ENCODE data around the gene ZSCAN20.

ZSCAN20 gene

GRCh38 chr1:33472269-33472980, at the start of gene ZSCAN20:
ZSCAN20 (plus strand) TSS chr1:33472645; CDS start chr1:33479289, 6,644 bp downstream.
- DNase-seq (ENCODE audit: low read depth), result peak; percentile 80

- DNase-seq (ENCODE audit: low read depth), result no peak
Observed at GRCh38 chr1:33424205-33424604, 48.2 kb upstream of the ZSCAN20 start.

GRCh38 chr1:33424610-33425009, 47.8 kb upstream of the ZSCAN20 start:
- DNase-seq (ENCODE audit: low read depth), result no peak

GRCh38 chr1:33425900-33426299, 46.5 kb upstream of the ZSCAN20 start:
- DNase-seq (ENCODE audit: low read depth), result no peak

- no peak for DNase-seq (ENCODE audit: low read depth)
Observed at GRCh38 chr1:33426916-33427315, 45.5 kb upstream of the ZSCAN20 start.

GRCh38 chr1:33428661-33429060, 43.8 kb upstream of the ZSCAN20 start:
- DNase-seq (ENCODE audit: low read depth), result no peak

- no peak for DNase-seq (ENCODE audit: low read depth)
Observed at GRCh38 chr1:33429332-33429731, 43.1 kb upstream of the ZSCAN20 start.

- DNase-seq (ENCODE audit: low read depth), result peak; percentile 2
Observed at GRCh38 chr1:33429856-33430691, 42.4 kb upstream of the ZSCAN20 start.

GRCh38 chr1:33430692-33431593, 41.5 kb upstream of the ZSCAN20 start, which contains the start of gene PHC2:
PHC2 (minus strand) TSS chr1:33431095; CDS start chr1:33375539, 55,556 bp downstream.
- DNase-seq (ENCODE audit: low read depth), result peak; percentile 89

GRCh38 chr1:33433509-33434362, 38.7 kb upstream of the ZSCAN20 start:
- DNase-seq (ENCODE audit: low read depth), result no peak

- DNase-seq (ENCODE audit: low read depth), result no peak
Observed at GRCh38 chr1:33434363-33434750, 38.1 kb upstream of the ZSCAN20 start.

- no peak for DNase-seq (ENCODE audit: low read depth)
Observed at GRCh38 chr1:33435096-33435820, 37.2 kb upstream of the ZSCAN20 start.

- DNase-seq (ENCODE audit: low read depth), result no peak
Observed at GRCh38 chr1:33436557-33437285, 35.7 kb upstream of the ZSCAN20 start.

- DNase-seq (ENCODE audit: low read depth), result no peak
Observed at GRCh38 chr1:33438364-33439160, 33.9 kb upstream of the ZSCAN20 start.

- DNase-seq (ENCODE audit: low read depth), result no peak
Observed at GRCh38 chr1:33439662-33440061, 32.8 kb upstream of the ZSCAN20 start.

GRCh38 chr1:33441088-33441745, 31.2 kb upstream of the ZSCAN20 start:
- no peak for DNase-seq (ENCODE audit: low read depth)

- no peak for DNase-seq (ENCODE audit: low read depth)
Observed at GRCh38 chr1:33442141-33442540, 30.3 kb upstream of the ZSCAN20 start.

GRCh38 chr1:33443080-33443704, 29.3 kb upstream of the ZSCAN20 start:
- no peak for DNase-seq (ENCODE audit: low read depth)
